ENCODE measurements around the gene RETREG1.
A peak's percentile ranks its signal among the peaks of the same experiment; 100 is the strongest.
"Not testable (repeated sequence)": the region's sequence is repeated elsewhere in the genome, so short reads cannot be mapped to it uniquely, and the experiment has no call there.

Gene RETREG1

GRCh38 chr5:16490911-16491310, 125.9 kb downstream of the RETREG1 start:
- no peak for DNase-seq (ENCODE audit: low read depth in 1 of 2, low spot score in 1 of 2)

GRCh38 chr5:16489322-16489791, 127.4 kb downstream of the RETREG1 start:
- DNase-seq (ENCODE audit: low read depth in 1 of 2, low spot score in 1 of 2), result no peak

GRCh38 chr5:16487456-16487855, 129.3 kb downstream of the RETREG1 start:
- DNase-seq (ENCODE audit: low read depth in 1 of 2, low spot score in 1 of 2), result no peak

GRCh38 chr5:16486711-16487111, 130.1 kb downstream of the RETREG1 start:
- DNase-seq (ENCODE audit: low read depth in 1 of 2, low spot score in 1 of 2), result no peak

GRCh38 chr5:16485656-16486055, 131.1 kb downstream of the RETREG1 start:
- no peak for DNase-seq (ENCODE audit: low read depth in 1 of 2, low spot score in 1 of 2)

- DNase-seq (ENCODE audit: low read depth in 1 of 2, low spot score in 1 of 2), result no peak
Measured at GRCh38 chr5:16484081-16484480, 132.7 kb downstream of the RETREG1 start.

- no peak for DNase-seq (ENCODE audit: low read depth in 1 of 2, low spot score in 1 of 2)
Measured at GRCh38 chr5:16483361-16483760, 133.4 kb downstream of the RETREG1 start.

- no peak for DNase-seq (ENCODE audit: low read depth in 1 of 2, low spot score in 1 of 2)
Measured at GRCh38 chr5:16482891-16483290, 133.9 kb downstream of the RETREG1 start.

GRCh38 chr5:16480821-16481538, 135.8 kb downstream of the RETREG1 start:
- no peak for DNase-seq (ENCODE audit: low read depth in 1 of 2, low spot score in 1 of 2)

GRCh38 chr5:16480144-16480543, 136.7 kb downstream of the RETREG1 start:
- no peak for DNase-seq (ENCODE audit: low read depth in 1 of 2, low spot score in 1 of 2)

- no peak for DNase-seq (ENCODE audit: low read depth in 1 of 2, low spot score in 1 of 2)
Measured at GRCh38 chr5:16477541-16477940, 139.3 kb downstream of the RETREG1 start.

- DNase-seq (ENCODE audit: low read depth in 1 of 2, low spot score in 1 of 2), result not testable (repeated sequence)
Measured at GRCh38 chr5:16476417-16476816, 140.4 kb downstream of the RETREG1 start.

- DNase-seq (ENCODE audit: low read depth in 1 of 2, low spot score in 1 of 2), result no peak
Measured at GRCh38 chr5:16471387-16471786, 145.4 kb downstream of the RETREG1 start.

- no peak for DNase-seq (ENCODE audit: low read depth in 1 of 2, low spot score in 1 of 2)
Measured at GRCh38 chr5:16467363-16468219, 149.2 kb downstream of the RETREG1 start.

GRCh38 chr5:16465544-16466432, 151.0 kb downstream of the RETREG1 start, which contains the start of gene ZNF622:
Gene ZNF622, minus strand, starts transcription at chr5:16465800. Its CDS starts 135 bp downstream, at chr5:16465665.
- DNase-seq (ENCODE audit: low read depth in 1 of 2, low spot score in 1 of 2), result peak; percentile 76 to 81

GRCh38 chr5:16464664-16465543, 151.9 kb downstream of the RETREG1 start:
- DNase-seq (ENCODE audit: low read depth in 1 of 2, low spot score in 1 of 2), result no peak

- no peak for DNase-seq (ENCODE audit: low read depth in 1 of 2, low spot score in 1 of 2)
Measured at GRCh38 chr5:16464231-16464630, 152.6 kb downstream of the RETREG1 start.

GRCh38 chr5:16461782-16462181, 155.0 kb downstream of the RETREG1 start:
- DNase-seq (ENCODE audit: low read depth in 1 of 2, low spot score in 1 of 2), result no peak

- DNase-seq (ENCODE audit: low read depth in 1 of 2, low spot score in 1 of 2), result no peak
Measured at GRCh38 chr5:16461026-16461425, 155.8 kb downstream of the RETREG1 start.

- no peak for DNase-seq (ENCODE audit: low read depth in 1 of 2, low spot score in 1 of 2)
Measured at GRCh38 chr5:16459451-16459850, 157.3 kb downstream of the RETREG1 start.
